Effector CD4-positive, alpha-beta T cell (primary cell): ENCODE results near the gene SENP5.
A peak's percentile ranks its signal among the peaks of the same experiment; 100 is the strongest.
"Not testable (repeated sequence)": the region's sequence is repeated elsewhere in the genome, so short reads cannot be mapped to it uniquely, and the experiment has no call there.

Experiments
- DNase-seq: peaks from one replicate; pipeline ENCODE4 v3.0.0-alpha.2; 2020
- total RNA-seq: gene quantifications from one replicate; lab custom pipeline; 2026; lab: John Stamatoyannopoulos, UW

Gene SENP5, protein sequence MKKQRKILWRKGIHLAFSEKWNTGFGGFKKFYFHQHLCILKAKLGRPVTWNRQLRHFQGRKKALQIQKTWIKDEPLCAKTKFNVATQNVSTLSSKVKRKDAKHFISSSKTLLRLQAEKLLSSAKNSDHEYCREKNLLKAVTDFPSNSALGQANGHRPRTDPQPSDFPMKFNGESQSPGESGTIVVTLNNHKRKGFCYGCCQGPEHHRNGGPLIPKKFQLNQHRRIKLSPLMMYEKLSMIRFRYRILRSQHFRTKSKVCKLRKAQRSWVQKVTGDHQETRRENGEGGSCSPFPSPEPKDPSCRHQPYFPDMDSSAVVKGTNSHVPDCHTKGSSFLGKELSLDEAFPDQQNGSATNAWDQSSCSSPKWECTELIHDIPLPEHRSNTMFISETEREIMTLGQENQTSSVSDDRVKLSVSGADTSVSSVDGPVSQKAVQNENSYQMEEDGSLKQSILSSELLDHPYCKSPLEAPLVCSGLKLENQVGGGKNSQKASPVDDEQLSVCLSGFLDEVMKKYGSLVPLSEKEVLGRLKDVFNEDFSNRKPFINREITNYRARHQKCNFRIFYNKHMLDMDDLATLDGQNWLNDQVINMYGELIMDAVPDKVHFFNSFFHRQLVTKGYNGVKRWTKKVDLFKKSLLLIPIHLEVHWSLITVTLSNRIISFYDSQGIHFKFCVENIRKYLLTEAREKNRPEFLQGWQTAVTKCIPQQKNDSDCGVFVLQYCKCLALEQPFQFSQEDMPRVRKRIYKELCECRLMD
- 99.1 reads per million, percentile 82 among the genes with 10 or more reads in this experiment for total RNA-seq

- DNase-seq: peak; percentile 83
These were observed at the start of gene SENP5 for GRCh38 chr3:196867507-196868296. SENP5 (plus strand) TSS chr3:196867920; CDS start chr3:196885182, 17,262 bp downstream.

- DNase-seq: no peak
These were observed 45.8 kb upstream of the SENP5 start for GRCh38 chr3:196821806-196822355.

DNA sequence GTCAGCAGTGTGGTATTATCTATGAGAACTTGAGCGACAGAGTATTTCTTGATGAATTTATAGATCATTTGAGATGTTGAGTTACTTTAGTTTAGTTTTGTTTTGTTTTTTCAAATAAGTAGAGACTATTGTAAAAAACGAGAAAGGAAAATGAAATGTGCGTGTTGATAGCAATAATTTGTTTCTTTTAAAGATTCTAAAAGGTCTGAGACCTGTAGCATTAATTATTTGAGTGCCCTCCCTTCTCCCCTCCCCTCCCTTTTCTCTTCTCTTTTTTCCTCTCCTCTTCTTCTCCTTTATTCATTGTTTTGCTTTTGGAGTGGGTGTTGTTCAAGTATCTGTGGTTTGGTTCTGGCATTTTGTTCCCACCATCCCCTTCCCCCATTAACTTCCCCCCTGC lies 38.1 kb upstream of the SENP5 start:
- not testable (repeated sequence) for DNase-seq

- no peak for DNase-seq
These were observed 32.6 kb upstream of the SENP5 start for GRCh38 chr3:196835086-196835485.

DNA sequence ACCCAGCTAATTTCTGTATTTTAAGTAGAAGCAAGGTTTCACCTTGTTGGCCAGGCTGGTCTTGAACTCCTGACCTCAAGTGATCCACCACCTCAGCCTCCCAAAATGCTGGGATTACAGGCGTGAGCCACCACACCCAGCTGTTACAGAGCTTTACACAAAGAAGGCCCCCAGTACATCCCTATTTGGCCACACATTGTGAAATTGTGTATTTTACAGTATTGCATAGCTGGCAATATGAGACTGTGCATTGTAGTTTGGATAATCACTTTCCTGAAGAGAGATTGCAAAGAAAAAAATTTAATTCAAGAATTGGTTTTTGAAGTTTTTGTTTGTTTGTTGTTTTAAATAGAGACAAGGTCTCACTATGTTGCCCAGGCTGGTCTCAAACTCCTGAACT lies 31.1 kb upstream of the SENP5 start:
- not testable (repeated sequence) for DNase-seq

- DNase-seq: peak; percentile 66
These were observed 29.8 kb upstream of the SENP5 start for GRCh38 chr3:196837819-196838420.

GRCh38 chr3:196839351-196839750 lies 28.4 kb upstream of the SENP5 start:
- not testable (repeated sequence) for DNase-seq

DNA sequence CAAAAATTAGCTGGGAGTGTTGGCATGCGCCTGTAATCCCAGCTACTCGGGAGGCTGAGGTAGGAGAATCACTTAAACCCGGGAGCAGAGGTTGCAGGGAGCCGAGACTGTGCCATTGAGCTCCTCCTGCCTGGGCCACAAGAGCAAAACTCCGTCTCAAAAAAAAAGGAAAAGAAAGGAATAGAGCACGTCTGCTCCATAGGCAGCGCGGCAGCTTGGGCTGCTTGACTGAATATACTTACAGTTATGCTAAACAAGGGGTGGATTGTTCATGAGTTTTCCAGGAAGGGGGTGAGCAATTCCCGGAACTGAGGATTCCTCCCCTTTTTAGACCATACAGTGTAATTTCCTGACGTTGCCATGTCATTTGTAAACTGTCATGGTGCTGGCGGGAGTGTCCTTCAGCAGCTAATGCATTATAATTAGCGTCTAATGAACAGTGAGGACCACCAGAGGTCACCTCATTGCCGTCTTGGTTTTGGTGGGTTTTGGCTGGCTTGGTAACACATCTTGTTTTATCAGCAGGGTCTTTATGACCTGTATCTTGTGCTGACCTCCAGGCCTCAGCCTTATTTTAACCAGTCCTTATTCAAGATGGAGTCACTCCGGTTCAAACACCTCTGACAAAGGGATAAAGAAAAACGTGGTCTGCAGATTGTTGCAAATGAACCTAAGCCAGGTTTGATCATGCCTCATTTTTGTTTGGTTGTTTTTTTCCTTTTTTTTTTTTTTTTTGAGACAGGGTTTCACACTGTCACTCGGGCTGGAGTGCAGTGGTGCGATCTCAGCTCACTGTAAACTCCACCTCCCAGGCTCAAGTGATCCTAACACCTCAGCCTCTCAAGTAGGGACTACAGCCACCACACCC lies 24.9 kb upstream of the SENP5 start:
- DNase-seq: no peak

- no peak for DNase-seq
These were observed 24.1 kb upstream of the SENP5 start for GRCh38 chr3:196843435-196844110.

GRCh38 chr3:196844235-196845219 lies 23.2 kb upstream of the SENP5 start:
- DNase-seq: not testable (repeated sequence)

DNA sequence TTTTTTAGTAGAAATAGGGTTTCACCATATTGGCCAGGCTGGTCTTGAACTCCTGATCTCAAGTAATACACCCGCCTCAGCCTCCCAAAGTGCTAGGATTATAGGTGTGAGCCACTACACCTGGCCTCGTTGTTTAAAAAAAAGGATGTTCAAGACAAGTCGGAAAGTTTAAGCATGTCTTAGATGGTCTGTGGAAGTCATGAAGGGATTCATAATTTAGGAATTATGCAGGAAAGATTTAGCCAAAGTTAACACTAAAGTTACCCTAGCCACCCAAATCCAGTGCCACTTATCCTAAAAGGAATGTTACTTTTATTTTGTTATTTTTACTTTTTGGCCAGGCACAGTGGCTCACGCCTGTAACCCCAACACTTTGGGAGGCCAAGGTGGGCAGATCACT lies 19.3 kb upstream of the SENP5 start:
- DNase-seq: not testable (repeated sequence)

DNA sequence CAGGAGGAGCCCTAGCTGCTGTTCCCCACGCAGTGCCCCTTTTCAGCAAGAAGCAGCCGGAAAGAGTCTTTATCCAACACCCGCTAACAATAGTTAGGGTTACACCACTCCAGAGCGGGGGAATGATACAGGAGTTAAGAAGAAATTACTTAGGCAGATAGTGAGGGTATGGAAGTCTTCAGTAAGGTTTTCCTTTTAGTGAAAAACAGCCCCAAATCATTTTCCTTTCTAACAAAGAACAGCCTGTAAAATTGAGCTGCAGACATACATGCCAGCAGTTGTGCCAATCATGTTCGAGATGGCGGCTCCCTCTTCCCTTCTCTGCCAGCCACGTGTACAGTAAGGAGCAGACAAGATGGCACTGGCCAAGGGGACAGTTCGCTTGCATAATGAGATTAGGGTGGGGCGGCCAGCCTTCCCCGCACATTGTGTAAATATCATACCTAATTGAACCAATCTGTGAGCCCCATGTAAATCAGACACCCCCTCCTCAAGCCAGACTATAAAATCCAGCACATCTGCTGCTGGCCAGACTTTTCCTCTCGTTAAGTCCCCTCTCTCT lies 18.5 kb upstream of the SENP5 start:
- no peak for DNase-seq

GRCh38 chr3:196863000-196863399 lies 4.7 kb upstream of the SENP5 start:
- DNase-seq: not testable (repeated sequence)

DNA sequence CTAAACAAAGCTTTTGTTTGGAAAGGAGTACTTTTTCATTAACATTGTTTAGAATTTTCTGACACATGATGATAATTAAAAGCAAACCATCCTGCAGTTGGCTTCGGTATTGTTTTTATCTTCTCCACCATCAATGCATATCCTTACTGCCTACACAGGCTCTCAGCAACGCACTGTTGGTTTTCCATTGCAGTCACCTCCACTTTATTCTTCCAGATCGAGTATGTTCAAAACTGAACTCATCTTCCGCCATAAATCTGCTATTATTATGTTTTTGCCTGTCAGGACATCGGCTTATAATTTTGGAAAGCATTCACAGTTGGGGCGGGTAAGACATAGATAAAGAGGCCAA lies 589 bp upstream of the SENP5 start:
- DNase-seq: no peak

DNA sequence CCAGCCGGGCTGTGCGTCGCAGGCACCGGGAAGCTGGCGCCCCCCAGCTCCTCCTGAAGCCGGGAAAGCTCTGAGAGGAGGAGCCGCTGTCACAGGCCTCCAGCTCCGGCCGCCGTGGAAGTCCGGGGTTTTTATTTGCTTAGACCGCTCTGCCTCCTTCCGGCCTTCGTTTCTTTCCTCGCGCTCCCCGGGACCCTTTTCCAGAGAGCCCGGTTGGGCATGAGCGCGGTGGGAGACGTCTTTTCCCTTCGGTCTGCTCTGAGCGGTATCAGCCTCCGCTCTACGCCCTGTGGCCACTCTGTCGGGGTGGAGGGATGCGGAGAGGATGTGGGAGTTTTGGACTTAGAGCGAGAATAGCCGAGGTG lies 559 bp downstream of the SENP5 start:
- DNase-seq: no peak

GRCh38 chr3:196872316-196872715 lies 4.6 kb downstream of the SENP5 start:
- DNase-seq: no peak

DNA sequence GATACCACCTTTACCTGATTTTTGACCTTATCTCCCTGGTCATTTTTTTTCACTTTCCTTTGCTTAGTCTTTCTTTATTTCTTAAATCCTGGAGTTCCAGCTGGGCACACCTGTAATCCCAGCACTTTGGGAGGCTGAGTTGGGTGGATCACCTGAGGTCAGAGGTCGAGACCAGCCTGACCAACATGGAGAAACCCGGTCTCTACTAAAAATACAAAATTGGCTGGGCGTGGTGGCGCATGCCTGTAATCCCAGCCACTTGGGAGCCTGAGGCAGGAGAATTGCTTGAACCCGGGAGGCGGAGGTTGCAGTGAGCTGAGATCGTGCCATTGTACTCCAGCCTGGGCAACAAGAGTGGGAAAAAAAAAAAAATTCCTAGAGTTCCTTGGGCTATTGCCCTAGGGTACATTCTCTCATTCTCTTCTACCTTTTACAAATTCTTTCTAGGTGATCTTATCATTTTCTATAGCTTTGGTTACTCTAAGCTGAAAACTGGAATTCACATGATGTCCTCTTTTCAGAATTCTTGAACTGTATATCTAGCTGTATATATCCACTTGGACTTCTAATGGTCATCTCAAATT lies 6.9 kb downstream of the SENP5 start:
- not testable (repeated sequence) for DNase-seq

GRCh38 chr3:196875258-196875657 lies 7.5 kb downstream of the SENP5 start:
- no peak for DNase-seq

DNA sequence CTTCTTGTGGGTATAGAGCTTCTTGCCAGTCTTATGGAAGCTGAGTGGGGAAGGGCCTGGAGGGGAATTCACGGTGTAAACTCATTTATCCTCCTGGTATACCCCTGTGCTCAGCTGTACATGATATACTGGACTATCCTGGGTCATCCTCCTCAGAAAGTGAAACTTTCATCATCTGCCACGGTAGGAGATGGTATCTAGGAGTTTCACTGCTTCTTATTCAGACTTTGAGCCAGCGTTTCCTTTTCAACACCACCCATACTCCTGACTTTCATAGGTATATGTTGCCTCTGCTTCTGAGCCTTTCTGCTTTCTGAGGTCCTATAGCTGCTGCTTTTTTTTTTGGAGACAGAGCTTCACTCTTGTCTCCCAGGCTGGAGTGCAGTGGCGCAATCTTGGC lies 15.6 kb downstream of the SENP5 start:
- DNase-seq: no peak
